HG03575 (cell line): ENCODE data around the gene CELSR1.

Source experiments
- ATAC-seq: cut with Tn5 transposase; IDR thresholded peaks from one replicate; pipeline ENCODE4 v1.9.1; 2021; ENCODE audit not compliant: unreplicated experiment, insufficient number of reproducible peaks, low FRiP score; ENCODE audit errors: extremely low read depth

Gene CELSR1

DNA sequence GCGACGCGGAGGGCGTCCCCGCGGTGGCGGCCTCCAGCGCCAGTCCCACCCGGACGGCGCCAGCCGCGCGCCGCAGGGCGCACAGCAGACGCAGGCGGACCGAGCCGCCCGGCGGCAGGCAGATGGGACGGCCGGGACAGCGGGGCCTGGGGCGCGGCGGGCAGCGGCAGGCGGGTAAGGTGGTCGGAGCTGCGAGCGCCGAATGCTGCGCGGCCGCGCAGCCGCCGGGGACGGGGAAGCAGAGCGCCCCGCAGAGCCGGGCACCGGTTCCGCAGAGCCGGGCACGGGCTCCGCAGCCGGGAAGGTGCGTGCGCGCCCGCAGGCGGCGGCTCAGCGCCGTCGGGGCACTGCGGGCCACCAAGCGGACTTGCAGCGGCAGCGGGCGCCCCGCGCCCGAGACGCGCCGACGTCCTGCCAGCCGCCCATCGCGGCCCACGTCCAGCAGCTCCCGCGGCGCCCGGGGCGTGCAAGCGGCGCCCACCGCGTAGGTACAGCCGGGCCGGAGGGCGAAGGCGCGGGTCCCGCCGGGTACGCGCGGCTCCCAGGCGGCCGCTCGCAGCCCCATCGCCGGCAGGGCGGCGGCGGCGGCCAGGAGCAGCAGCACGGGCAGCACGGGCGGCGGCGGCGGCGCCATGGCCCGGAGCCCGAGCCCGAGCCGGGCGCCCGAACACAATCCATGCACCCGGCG is 739 bp downstream of the CELSR1 start:
- no peak for ATAC-seq

DNA sequence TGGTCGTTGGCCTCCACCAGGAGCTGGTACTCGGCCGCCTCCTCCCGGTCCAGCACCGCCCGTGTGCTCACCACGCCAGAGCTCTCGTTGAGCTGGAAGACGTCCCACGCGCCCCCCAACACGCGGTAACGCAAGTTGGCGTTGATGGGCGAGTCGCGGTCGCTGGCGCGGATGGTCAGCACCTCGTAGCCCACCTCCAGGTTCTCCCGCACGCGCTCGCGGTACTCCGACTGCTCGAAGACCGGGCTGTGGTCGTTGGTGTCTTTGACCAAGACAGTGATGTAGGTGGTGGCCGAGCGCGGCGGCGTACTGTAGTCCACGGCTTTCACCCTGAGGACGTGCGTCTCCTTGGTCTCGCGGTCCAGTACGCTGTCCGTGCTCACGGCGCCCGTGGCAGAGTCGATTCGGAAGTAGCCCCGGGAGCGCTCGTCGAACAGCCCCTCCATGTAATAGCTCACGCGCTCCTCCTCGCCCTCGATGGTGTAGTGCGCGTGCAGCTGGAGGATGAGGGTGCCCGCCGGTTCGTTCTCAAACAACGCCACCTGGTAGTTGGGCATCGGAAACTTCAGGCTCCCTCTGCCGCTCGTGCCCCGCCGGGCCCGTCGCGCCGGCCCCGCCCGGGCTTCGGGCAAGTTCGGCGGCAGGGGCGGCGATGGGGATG is 1.4 kb downstream of the CELSR1 start:
- no peak for ATAC-seq

DNA sequence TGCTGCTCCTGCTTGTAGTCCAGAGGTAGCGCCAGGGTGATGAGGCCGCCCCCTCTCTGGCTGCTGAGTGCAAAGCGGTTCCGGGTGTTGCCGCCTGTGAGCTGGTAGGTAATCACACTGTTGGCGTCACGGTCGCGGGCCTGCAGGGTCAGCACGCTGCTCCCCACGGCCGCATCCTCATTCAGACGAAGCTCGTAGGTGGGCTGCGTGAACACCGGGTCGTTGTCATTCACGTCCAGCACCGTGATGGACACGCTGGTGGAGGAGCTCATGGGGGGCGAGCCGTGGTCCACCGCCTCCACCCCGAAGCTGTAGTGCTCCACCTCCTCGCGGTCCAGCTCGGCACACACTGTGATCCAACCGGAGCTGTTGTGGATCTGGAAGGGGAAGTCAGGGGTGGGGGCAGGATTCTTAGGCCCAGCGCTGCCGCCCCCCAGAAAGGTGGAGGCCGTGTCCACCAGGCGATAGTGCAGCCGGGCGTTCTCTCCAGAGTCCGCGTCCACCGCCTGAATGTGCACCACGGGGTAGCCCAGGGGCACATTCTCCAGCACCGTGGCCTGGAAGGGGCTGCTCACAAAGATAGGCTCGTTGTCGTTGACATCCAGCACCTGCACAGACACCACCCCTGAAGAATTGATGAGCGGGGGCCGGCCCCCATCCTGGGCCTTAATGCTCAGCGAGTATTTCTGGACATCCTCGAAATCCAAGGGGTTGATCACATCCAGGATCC is 2.4 kb downstream of the CELSR1 start:
- no peak for ATAC-seq

GRCh38 chr22:46534177-46534776 is 3.1 kb downstream of the CELSR1 start:
- ATAC-seq: no peak

DNA sequence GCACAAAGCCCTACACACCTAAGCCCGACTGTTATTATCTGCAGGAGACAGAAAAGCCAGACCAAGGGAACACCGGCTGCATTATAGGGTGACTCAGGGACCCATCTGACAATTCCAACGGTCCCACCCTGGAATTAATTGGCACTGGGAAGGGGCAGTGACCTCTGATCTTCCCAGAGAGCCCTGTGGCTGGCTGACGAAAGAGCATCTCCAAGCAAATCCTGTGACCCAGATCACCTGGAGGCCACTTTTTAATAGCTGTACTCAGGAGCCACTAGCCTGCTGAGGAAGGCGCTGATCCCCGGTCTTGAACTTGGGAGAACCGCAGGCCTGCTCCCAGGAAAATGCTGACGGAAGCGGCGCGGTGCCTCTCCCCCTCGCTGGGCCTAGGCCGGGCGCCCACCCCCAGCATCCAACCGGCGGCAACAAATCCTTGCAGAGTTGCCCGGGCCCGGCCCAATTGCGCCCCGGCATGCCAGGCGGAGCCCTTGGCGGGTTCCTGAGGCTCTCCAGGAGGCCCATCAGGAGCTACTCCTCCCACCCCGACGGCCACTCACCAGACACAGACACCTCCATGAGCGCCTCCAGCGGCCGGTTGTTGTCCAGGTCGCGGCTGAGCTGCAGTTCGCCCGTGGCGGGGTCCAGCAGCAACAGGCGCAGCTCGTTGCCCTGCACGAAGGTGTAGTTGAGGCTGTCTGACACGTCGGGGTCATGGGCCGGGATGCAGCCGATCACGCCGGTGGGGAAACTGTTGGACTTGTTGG is 4.2 kb downstream of the CELSR1 start:
- ATAC-seq: no peak

DNA sequence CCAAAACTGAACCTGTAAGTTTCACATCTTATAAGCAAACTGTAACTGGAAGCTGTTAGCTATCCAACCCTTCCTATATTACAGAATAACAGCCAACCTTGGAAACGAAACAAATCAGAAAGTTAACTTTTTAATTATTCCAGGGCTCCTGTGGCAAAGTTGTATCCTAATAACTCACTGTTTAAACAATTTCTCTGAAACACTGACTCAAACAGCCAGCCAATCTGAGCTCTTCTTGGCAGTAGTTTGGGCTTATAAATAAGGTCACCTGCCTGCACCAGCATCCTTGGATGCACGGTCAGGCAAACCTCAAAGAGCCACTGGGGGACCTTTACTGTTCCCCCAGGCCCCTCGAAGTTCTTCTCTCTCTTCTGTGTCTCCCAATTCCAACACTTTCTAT is 5.0 kb downstream of the CELSR1 start:
- no peak for ATAC-seq

GRCh38 chr22:46531581-46532175 is 5.7 kb downstream of the CELSR1 start:
- no peak for ATAC-seq

DNA sequence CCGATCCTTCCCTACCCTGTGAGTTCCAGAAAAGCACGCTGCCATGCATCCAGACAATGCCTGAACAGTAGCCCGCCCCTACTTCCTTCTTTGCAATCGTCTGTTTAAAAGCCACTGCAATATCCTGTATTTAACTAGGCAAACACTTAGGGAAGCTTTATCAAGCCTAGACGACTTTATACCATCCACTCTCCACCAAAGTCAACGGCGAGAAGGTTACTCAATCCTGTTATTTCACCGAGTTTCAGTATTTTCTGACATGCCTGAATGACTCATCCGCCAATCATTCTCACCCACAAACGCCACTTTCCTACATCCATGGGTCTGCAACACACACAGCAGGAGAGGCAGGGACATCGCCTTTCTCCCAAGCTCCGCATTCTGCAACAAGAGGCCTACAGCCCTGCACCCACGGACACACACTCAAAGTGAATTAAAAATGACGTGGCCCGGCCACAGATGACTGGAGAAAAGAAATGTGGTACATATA is 9.3 kb downstream of the CELSR1 start:
- no peak for ATAC-seq

- ATAC-seq: no peak
Measured at GRCh38 chr22:46526244-46526839, 11.1 kb downstream of the CELSR1 start.

GRCh38 chr22:46525389-46526243 is 11.8 kb downstream of the CELSR1 start:
- no peak for ATAC-seq

GRCh38 chr22:46524203-46524740 is 13.1 kb downstream of the CELSR1 start:
- no peak for ATAC-seq

GRCh38 chr22:46522797-46523196 is 14.6 kb downstream of the CELSR1 start:
- ATAC-seq: no peak

DNA sequence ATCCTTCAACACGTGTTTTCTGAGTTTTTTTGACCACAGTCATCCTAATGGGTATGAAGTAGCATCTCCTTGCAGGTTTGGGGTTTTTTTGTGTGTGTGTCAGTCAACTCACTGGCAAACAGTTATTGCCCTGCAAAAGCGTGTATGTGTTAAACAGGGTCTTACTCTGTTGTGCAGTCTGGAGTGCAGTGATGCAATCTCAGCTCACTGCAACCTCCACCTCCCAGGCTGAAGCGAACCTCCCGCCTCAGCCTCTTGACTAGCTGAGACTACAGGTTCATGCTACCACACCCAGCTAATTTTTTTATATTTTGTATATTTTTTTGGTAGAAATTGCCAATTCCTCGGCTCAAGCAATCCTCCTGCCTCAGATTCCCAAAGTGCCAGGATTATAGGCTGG is 15.4 kb downstream of the CELSR1 start:
- no peak for ATAC-seq

GRCh38 chr22:46520880-46521279 is 16.5 kb downstream of the CELSR1 start:
- no peak for ATAC-seq

- no peak for ATAC-seq
Measured at GRCh38 chr22:46519377-46519776, 18.0 kb downstream of the CELSR1 start.

DNA sequence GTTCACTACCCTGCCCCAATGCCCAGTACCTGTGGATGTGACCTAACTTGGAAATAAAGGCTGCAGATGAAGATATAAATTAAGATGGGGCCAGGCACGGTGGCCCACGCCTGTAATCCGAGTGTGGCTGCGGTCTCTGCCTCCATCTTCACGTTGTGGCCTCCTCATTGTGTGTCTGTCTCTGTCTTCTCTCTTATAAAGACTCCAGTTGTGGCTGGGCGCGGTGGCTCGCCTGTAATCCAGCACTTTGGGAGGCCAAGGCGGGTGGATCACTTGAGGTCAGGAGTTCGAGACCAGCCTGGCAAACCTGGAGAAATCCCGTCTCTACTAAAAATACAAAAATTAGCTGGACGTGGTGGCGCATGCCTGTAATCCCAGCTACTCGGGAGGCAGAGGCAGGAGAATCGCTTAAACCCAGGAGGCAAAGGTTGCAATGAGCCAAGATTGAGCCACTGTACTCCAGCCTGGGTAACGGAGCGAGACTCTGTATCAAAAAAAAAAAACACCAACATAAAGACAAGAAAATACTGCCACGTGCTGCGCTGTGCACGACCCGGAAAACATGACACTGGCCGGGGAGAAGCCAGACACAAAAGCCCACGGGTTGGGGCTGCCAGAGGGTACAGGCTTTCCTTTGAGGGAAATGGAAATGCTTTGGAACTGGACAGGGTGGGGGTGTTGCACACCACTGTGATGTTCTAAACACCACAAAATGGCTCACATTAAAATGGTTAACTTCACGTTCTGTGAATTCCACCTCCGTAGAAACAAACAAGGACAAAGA is 18.7 kb downstream of the CELSR1 start:
- ATAC-seq: no peak
